Measurements from ENCODE around the gene ARFIP1. TPM values are rescaled to one million over a fixed set of nuclear protein-coding genes. Genes with fewer than 3 reads are reported as not detected.

ARFIP1 gene, protein sequence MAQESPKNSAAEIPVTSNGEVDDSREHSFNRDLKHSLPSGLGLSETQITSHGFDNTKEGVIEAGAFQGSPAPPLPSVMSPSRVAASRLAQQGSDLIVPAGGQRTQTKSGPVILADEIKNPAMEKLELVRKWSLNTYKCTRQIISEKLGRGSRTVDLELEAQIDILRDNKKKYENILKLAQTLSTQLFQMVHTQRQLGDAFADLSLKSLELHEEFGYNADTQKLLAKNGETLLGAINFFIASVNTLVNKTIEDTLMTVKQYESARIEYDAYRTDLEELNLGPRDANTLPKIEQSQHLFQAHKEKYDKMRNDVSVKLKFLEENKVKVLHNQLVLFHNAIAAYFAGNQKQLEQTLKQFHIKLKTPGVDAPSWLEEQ
- total RNA-seq (10 to 100 TPM in 4 of 5 experiments, 1 to 10 TPM in 1; 5.1 to 20.2 (median 15.1) TPM), polyA plus RNA-seq (10 to 100 TPM; 11.9 to 17.2 TPM), total RNA-seq (8.3 reads per million, percentile 32 among the genes with 10 or more reads in this experiment)

DNA sequence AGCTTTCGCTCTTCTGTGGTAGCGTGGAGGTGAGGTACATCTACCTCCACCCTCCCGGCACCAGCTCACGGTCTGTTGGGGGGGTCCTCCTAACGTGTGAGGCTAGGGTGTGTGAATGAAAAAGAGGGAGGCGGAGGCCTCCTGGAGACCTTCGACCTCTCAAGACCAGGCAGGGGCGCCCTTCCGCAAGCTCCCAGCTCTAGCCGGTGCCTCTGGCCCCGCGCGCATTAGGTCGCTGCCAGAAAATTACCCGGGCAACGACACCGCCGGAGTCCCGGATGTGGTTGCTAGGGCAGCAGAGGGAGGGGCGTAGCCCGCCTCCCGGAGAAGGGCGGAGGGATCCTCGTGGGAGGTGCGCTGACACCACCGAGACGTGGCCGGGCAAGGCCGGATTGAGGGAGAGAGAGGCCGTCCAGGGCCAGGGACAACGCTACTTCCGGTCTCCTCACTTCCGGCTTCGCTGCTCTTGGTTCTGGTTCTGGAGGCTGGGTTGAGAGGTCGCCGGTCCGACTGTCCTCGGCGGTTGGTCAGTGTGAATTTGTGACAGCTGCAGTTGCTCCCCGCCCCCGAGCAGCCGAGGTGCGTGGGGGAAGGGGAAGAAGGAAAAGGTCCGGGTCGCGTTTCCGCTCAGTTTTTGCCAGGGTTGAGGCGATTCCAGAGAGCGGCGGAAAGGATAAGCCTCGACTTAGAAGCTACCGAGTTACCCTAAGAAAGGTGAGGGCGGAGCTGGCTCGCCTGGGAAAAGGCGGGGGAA is at the start of gene ARFIP1, which contains the start of gene TIGD4:
ARFIP1 (plus strand) TSS at position 442 of the 754 bp plus-strand sequence. CDS start 49,680 bp downstream, outside the sequence.
TIGD4 (minus strand) TSS at position 218 of the 754 bp plus-strand sequence. CDS start 8,726 bp downstream, outside the sequence.
- intact Hi-C loops (cut with micrococcal nuclease) = loop anchor here (1.0 to 10.0 kb wide), 22 partner anchors 60 to 1771 kb away; partner anchors contain the start of genes FBXW7 (in 2 of the 2), GATB (in 2 of the 2), RPS3A (in 2 of the 2) and FHDC1 (in 1 of the 2)
- Mint-ChIP-seq H3K27me3 (peaks cover 0 to 29% (median 6%) of the 10 kb centered on the region in 5 donors), H3K27ac (peak within 1 kb of the TSS; percentile 90 to 99 (median 95)), H3K36me3 (peaks cover 0 to 4% (median 0%) of the 10 kb centered on the region in 5 donors), H3K4me1 (peaks cover 33 to 60% (median 44%) of the 10 kb centered on the region in 7 donors), H3K9me3 (peaks cover 0 to 7% (median 0%) of the 10 kb centered on the region in 11 donors), H3K4me3 (peak within 1 kb of the TSS; percentile 92 to 100 (median 96))
- POLR2A ChIA-PET = interaction anchor here (0.8 to 1.7 kb wide), 5 partner anchors 10 to 333 kb away, joined by 3 to 4 read pairs (median 3); partner anchors contain the start of genes FBXW7 and TMEM154
- no peaks in the 10 kb centered on the region for H3K27me3 ChIP-seq (ENCODE audit: control insufficient read depth in 2 of 2, insufficient read depth in 2 of 2, low read length in 2 of 2)
- peak; percentile 94 for ATAC-seq
- no peaks in the 10 kb centered on the region for H3K36me3 ChIP-seq (ENCODE audit: control insufficient read depth in 2 of 3, insufficient read depth in 3 of 3, low read length in 3 of 3)
- H3K4me3 ChIP-seq (ENCODE audit: low read length) = peak within 1 kb of the TSS; percentile 97
- no peaks in the 10 kb centered on the region for H3K9me3 ChIP-seq (ENCODE audit: control insufficient read depth in 2 of 3, low read length in 3 of 3)
- peak; percentile 86 to 97 (median 93) for DNase-seq
- CTCF ChIA-PET = interaction anchor here (1.0 kb wide), 2 partner anchors 279 to 1384 kb away, joined by 3 to 5 read pairs; no protein-coding TSS in a partner anchor
- H3K4me1 ChIP-seq (ENCODE audit: control insufficient read depth in 2 of 2, insufficient read depth in 2 of 2, low read length in 2 of 2) = peaks cover 13 to 16% of the 10 kb centered on the region in 2 donors
- H3K27ac ChIP-seq (ENCODE audit: low read depth, low read length) = peak within 1 kb of the TSS; percentile 80

DNA sequence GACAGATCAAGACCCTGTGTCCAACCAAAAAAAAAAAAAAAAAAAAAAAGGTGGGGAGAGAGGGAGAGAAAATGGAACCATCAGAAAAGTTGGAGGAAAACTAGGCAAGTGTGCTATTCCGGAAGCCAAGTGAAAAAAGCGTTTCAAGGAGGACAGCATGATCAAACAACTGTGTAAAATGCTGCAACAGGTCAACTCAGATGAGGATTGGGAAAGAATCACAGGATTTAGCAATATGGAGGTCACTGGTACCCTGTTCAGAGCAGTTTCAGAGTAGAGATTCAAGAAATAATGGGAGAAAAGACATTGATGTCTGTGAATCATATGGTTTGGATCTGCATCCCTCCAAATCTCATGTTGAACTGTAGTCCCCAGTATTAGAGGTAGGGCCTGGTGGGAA is 47.8 kb upstream of the ARFIP1 start:
- H3K27ac Mint-ChIP-seq = no peak overlapping the region
- peaks cover 0 to 9% (median 5%) of the 10 kb centered on the region in 5 donors for H3K27me3 Mint-ChIP-seq
- ATAC-seq (no peak), DNase-seq (no peak)
- H3K9me3 ChIP-seq (ENCODE audit: control insufficient read depth in 2 of 3, low read length in 3 of 3) = no peaks in the 10 kb centered on the region
- no peak overlapping the region for H3K4me3 ChIP-seq (ENCODE audit: low read length)
- no peak overlapping the region for H3K4me3 Mint-ChIP-seq
- peaks cover 0 to 7% (median 0%) of the 10 kb centered on the region in 7 donors for H3K4me1 Mint-ChIP-seq
- H3K27ac ChIP-seq (ENCODE audit: low read depth, low read length) = no peak overlapping the region
- ChIA-PET POLR2A (no interaction called here), CTCF (no interaction called here)
- intact Hi-C loops (cut with micrococcal nuclease) = loop anchor here in 1 of 2 donors (5.0 kb wide), 1 partner anchor 50 kb away; no protein-coding TSS in a partner anchor
- no peaks in the 10 kb centered on the region for H3K36me3 ChIP-seq (ENCODE audit: control insufficient read depth in 2 of 3, insufficient read depth in 3 of 3, low read length in 3 of 3)
- H3K4me1 ChIP-seq (ENCODE audit: control insufficient read depth in 2 of 2, insufficient read depth in 2 of 2, low read length in 2 of 2) = no peaks in the 10 kb centered on the region
- H3K9me3 Mint-ChIP-seq = no peaks in the 10 kb centered on the region
- H3K27me3 ChIP-seq (ENCODE audit: control insufficient read depth in 2 of 2, insufficient read depth in 2 of 2, low read length in 2 of 2) = no peaks in the 10 kb centered on the region
- no peaks in the 10 kb centered on the region for H3K36me3 Mint-ChIP-seq

DNA sequence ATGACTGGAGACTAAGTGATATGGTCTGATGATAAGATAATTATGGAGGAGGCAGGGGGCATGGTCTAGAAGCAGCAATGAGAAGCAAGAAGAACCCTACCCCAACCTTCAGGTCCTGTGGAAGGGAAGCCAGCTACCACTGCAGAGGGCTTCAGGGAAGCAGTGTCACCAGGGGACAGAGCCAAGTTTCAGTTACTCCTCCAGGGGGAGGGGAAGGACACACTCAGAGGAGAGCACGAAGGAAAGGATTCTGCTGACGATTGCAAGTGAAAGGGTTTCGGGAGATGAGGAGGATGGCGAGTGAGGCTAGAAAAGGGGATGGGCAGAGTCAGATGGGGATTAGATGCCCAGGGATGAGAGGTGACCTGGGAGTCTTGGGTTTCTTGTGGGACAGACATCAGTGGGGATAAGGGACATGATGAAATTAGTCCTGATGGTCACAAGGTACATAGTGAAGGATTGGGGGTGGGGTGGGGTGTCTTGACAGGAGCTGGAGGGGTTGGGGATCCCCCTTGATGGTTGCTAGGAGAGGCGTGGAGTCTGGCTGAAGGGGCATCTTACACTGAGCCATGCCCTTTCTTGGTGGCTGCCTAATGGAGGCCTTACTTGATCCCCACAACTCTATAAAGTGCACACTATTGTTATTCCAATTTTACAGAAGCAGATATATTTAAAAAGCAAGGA is 45.6 kb upstream of the ARFIP1 start:
- Histone ChIP-seq H3K9me3 (ENCODE audit: control insufficient read depth in 2 of 3, low read length in 3 of 3) (no peaks in the 10 kb centered on the region), H3K27me3 (ENCODE audit: control insufficient read depth in 2 of 2, insufficient read depth in 2 of 2, low read length in 2 of 2) (no peaks in the 10 kb centered on the region), H3K36me3 (ENCODE audit: control insufficient read depth in 2 of 3, insufficient read depth in 3 of 3, low read length in 3 of 3) (no peaks in the 10 kb centered on the region), H3K4me3 (ENCODE audit: low read length) (no peak overlapping the region), H3K4me1 (ENCODE audit: control insufficient read depth in 2 of 2, insufficient read depth in 2 of 2, low read length in 2 of 2) (no peaks in the 10 kb centered on the region), H3K27ac (ENCODE audit: low read depth, low read length) (no peak overlapping the region)
- Mint-ChIP-seq H3K4me1 (peaks cover 0 to 7% (median 0%) of the 10 kb centered on the region in 7 donors), H3K4me3 (no peak overlapping the region), H3K9me3 (no peaks in the 10 kb centered on the region), H3K27ac (peak overlapping the region in 1 of 9 donors; percentile 2), H3K27me3 (peaks cover 0 to 6% (median 4%) of the 10 kb centered on the region in 5 donors), H3K36me3 (no peaks in the 10 kb centered on the region)
- DNase-seq (no peak), ATAC-seq (no peak)
- intact Hi-C loops (cut with micrococcal nuclease) = loop anchor here in 1 of 2 donors (2.0 to 5.0 kb wide), 2 partner anchors 52 to 93 kb away; no protein-coding TSS in a partner anchor
- ChIA-PET POLR2A (interaction anchor here (0.5 to 0.6 kb wide), 2 partner anchors 55 to 198 kb away, joined by 3 to 4 read pairs; partner anchors contain the start of gene FBXW7), CTCF (interaction anchor here (1.6 to 2.1 kb wide), 2 partner anchors 230 to 279 kb away, joined by 7 to 10 read pairs; no protein-coding TSS in a partner anchor)

DNA sequence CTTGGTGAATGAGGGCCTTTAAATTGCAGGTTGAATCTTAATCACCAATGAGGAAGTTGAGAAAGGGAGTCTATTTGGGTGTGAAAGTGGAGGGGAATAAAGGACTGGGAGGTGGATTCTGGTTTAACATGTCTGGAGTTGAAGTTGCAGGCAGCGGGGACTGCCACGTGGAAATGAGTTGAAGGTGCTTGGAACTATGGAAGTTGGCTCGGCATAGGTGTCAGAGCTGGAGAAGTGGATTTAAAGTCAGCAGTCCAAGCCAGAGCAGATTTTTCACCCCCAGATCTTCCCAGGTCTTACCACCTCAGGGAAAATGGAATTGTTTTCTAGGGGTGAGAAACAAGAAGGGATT is 45.1 kb upstream of the ARFIP1 start:
- ChIA-PET CTCF (interaction anchor here (0.8 to 2.1 kb wide), 3 partner anchors 57 to 280 kb away, joined by 4 to 10 read pairs (median 7); no protein-coding TSS in a partner anchor), POLR2A (interaction anchor here (0.6 kb wide), 1 partner anchor 198 kb away, joined by 3 read pairs; the partner anchor contains the start of gene FBXW7)
- DNase-seq (no peak), ATAC-seq (no peak)
- Mint-ChIP-seq H3K9me3 (no peaks in the 10 kb centered on the region), H3K4me3 (no peak overlapping the region), H3K36me3 (no peaks in the 10 kb centered on the region), H3K4me1 (peaks cover 0 to 7% (median 0%) of the 10 kb centered on the region in 7 donors), H3K27ac (peak overlapping the region in 1 of 9 donors; percentile 2), H3K27me3 (peaks cover 0 to 6% (median 4%) of the 10 kb centered on the region in 5 donors)
- intact Hi-C loops (cut with micrococcal nuclease) = loop anchor here (1.0 to 5.0 kb wide), 8 partner anchors 52 to 1372 kb away; partner anchors contain the start of gene TMEM154 (in 1 of the 2)
- Histone ChIP-seq H3K4me3 (ENCODE audit: low read length) (no peak overlapping the region), H3K9me3 (ENCODE audit: control insufficient read depth in 2 of 3, low read length in 3 of 3) (no peaks in the 10 kb centered on the region), H3K36me3 (ENCODE audit: control insufficient read depth in 2 of 3, insufficient read depth in 3 of 3, low read length in 3 of 3) (no peaks in the 10 kb centered on the region), H3K27me3 (ENCODE audit: control insufficient read depth in 2 of 2, insufficient read depth in 2 of 2, low read length in 2 of 2) (no peaks in the 10 kb centered on the region), H3K4me1 (ENCODE audit: control insufficient read depth in 2 of 2, insufficient read depth in 2 of 2, low read length in 2 of 2) (no peaks in the 10 kb centered on the region), H3K27ac (ENCODE audit: low read depth, low read length) (no peak overlapping the region)

DNA sequence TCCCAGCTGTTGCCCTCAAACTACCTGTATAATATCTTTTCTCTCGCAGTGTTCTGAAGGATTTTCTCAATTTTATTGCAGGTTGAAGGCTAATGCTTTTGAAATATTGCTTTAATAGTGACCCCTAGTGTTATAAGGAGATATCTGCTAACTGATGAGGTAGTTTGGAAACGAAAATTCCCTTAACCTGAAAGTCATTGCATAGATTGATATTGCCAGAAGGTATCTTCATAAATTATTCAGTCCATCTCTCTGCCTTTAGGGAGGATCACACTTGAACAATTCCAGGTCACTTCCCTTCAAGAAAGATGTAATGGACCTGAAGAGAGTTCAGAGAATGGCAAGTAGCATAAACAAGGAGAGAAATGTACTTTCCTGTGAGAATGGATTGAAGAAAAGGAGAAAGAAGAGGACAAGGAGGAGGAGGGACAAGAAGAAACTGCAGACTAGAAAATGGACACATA is 44.3 kb upstream of the ARFIP1 start:
- H3K9me3 Mint-ChIP-seq = no peaks in the 10 kb centered on the region
- intact Hi-C loops (cut with micrococcal nuclease) = loop anchor here (1.0 to 5.0 kb wide), 7 partner anchors 58 to 1373 kb away; partner anchors contain the start of gene TMEM154 (in 1 of the 2)
- no peaks in the 10 kb centered on the region for H3K27me3 ChIP-seq (ENCODE audit: control insufficient read depth in 2 of 2, insufficient read depth in 2 of 2, low read length in 2 of 2)
- no peaks in the 10 kb centered on the region for H3K4me1 ChIP-seq (ENCODE audit: control insufficient read depth in 2 of 2, insufficient read depth in 2 of 2, low read length in 2 of 2)
- peaks cover 0 to 6% (median 4%) of the 10 kb centered on the region in 5 donors for H3K27me3 Mint-ChIP-seq
- H3K27ac Mint-ChIP-seq = no peak overlapping the region
- peak; percentile 49 for ATAC-seq
- H3K36me3 ChIP-seq (ENCODE audit: control insufficient read depth in 2 of 3, insufficient read depth in 3 of 3, low read length in 3 of 3) = no peaks in the 10 kb centered on the region
- H3K4me1 Mint-ChIP-seq = peaks cover 0 to 7% (median 0%) of the 10 kb centered on the region in 7 donors
- H3K27ac ChIP-seq (ENCODE audit: low read depth, low read length) = no peak overlapping the region
- no peak overlapping the region for H3K4me3 ChIP-seq (ENCODE audit: low read length)
- no peak overlapping the region for H3K4me3 Mint-ChIP-seq
- peak in 6 of 9 donors; percentile 2 to 33 (median 26) for DNase-seq
- H3K9me3 ChIP-seq (ENCODE audit: control insufficient read depth in 2 of 3, low read length in 3 of 3) = no peaks in the 10 kb centered on the region
- ChIA-PET CTCF (interaction anchor here (0.8 to 2.4 kb wide), 5 partner anchors 57 to 392 kb away, joined by 3 to 10 read pairs (median 7); no protein-coding TSS in a partner anchor), POLR2A (no interaction called here)
- no peaks in the 10 kb centered on the region for H3K36me3 Mint-ChIP-seq
